Activated naive CD4-positive, alpha-beta T cell treated with anti-CD3 and anti-CD28 coated beads for 36 hours (primary cell): Measurements from ENCODE around the gene CCDC188. TPM values are rescaled to one million over a fixed set of nuclear protein-coding genes. Genes with fewer than 3 reads are reported as not detected.

Experiments
- CTCF ChIA-PET: fragments of 350-600 bp; sonication (Branson Sonifier 250); formaldehyde crosslinking; loops from one replicate; lab custom pipeline; 2021; ENCODE audit warnings: antibody characterized with exemption; lab: Charles Lee
- DNase-seq: peaks from one replicate; pipeline ENCODE4 v3.0.0-alpha.2; 2020
- H3K27ac Mint-ChIP-seq: one replicate; pipeline ENCODE4 v1.8.0; 2021; ENCODE audit warnings: mild to moderate bottlenecking, mixed read lengths
- H3K27me3 Mint-ChIP-seq: one replicate; pipeline ENCODE4 v1.8.0; 2021; ENCODE audit warnings: low read depth, mixed read lengths
- H3K36me3 Mint-ChIP-seq: one replicate; pipeline ENCODE4 v1.8.0; 2021; ENCODE audit warnings: low read depth, mixed read lengths
- H3K4me1 Mint-ChIP-seq: one replicate; pipeline ENCODE4 v1.8.0; 2021; ENCODE audit warnings: low read depth, mixed read lengths
- H3K4me3 Mint-ChIP-seq: one replicate; pipeline ENCODE4 v1.8.0; 2021; ENCODE audit warnings: mild to moderate bottlenecking, moderate library complexity, mixed read lengths
- H3K9me3 Mint-ChIP-seq: one replicate; pipeline ENCODE4 v1.8.0; 2021; ENCODE audit warnings: mixed read lengths
- intact Hi-C: fragments of 100-400 bp; cut with micrococcal nuclease; formaldehyde crosslinking; loops from one replicate; pipeline ENCODE4 v1.15.1; 2023
- total RNA-seq, 2 experiments: library from RNA; stranded (reverse); gene quantifications; one replicate each; pipeline ENCODE4 v1.2.3, GENCODE V29; 2021

CCDC188 gene
- not detected for total RNA-seq

DNA sequence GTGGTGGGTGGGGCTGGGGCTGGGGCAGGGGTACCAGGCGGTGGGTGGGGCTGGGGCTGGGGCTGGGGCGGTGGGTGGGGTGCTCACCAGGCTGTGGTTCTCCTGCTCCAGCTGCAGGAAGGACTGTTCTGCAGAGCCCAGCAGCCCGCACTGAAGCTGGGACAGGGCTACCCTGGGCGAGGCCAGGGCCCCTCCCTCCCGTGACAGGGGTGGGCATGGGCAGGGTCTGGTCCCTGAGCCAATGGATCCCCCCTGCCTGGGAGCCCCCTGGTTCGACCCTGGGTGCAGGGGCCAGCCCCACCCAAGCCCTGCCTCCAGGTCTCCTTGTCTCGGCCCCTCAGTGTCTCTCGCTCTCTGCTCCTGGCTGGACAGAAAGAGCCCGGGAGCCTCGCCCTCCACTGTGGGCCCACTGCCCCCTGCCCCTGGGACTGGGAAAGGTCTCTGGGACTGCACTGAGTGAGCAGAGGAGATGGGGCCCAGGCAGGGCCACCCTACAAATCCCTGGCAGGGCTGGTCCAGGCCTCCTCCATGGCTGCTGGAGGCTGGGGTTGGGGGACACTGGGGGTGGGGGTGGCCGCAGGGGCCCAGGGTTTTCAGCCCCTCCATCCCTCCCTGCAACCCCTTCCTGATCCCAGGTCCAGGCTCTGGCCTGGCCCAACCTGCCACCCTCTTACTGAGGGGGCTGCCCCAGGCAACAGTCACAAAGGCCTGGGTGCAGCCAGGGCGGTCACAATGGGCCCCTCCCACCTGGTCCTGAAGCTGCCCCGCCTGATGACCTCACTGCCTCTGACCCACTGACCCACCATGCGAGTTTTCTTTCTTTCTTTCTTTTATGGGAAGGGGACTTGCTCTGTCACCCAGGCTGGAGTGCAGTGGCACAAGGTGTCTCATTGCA lies at the start of gene CCDC188:
CCDC188 (minus strand) TSS at position 675 of the 895 bp plus-strand sequence; CDS start at position 606, 69 bp downstream.
- CTCF ChIA-PET = interaction anchor here (0.6 kb wide), 1 partner anchor 1685 kb away, joined by 4 read pairs; no protein-coding TSS in a partner anchor
- intact Hi-C loops = no loop called here
- H3K27me3 Mint-ChIP-seq = no peaks in the 10 kb centered on the region
- no peak within 1 kb of the TSS for H3K27ac Mint-ChIP-seq
- no peaks in the 10 kb centered on the region for H3K4me1 Mint-ChIP-seq
- no peaks in the 10 kb centered on the region for H3K9me3 Mint-ChIP-seq
- no peak for DNase-seq
- no peaks in the 10 kb centered on the region for H3K36me3 Mint-ChIP-seq
- H3K4me3 Mint-ChIP-seq = no peak within 1 kb of the TSS

DNA sequence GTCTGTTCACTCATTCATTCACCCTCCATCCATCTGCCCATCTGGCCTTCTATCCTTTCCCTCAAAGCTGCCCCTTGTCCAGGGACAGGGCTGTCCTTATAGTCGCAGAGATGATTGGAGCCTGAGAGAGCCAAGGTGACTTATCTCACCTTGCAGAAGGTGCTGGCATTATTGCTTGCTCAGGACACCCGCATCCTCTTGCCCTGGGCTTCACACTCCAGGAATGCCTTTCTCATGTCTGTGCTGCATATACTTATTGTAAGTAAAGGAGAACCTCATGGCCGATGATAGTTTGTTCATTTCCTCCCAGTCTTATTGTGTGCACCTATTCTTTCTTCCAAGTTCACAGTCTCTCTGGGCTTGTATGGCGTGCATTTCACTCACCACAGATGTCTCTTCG lies 49.1 kb upstream of the CCDC188 start:
- H3K4me3 Mint-ChIP-seq = no peak overlapping the region
- no peak for DNase-seq
- intact Hi-C loops = no loop called here
- no peak overlapping the region for H3K27ac Mint-ChIP-seq
- H3K4me1 Mint-ChIP-seq = no peaks in the 10 kb centered on the region
- no peaks in the 10 kb centered on the region for H3K9me3 Mint-ChIP-seq
- H3K27me3 Mint-ChIP-seq = no peaks in the 10 kb centered on the region
- no peaks in the 10 kb centered on the region for H3K36me3 Mint-ChIP-seq
- CTCF ChIA-PET = interaction anchor here (1.4 kb wide), 1 partner anchor 85 kb away, joined by 3 read pairs; no protein-coding TSS in a partner anchor

DNA sequence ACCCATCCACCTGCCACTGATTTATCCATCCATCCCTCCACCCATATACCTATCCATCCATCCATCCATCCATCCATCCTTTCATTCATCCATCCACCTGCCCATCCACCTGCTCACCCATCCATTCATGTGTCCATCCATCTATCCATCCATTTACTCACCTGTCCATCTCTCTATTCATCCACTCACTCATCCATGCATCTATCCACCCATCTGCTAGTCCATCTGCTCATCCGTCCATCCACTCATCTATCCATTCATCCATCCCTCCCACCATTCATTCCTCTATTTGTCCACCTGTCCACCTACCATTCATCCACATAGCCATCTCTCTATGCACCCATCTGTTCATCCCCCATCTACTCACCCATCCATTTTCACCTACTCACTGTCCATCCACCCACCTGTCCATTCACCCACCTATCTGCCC lies 48.6 kb upstream of the CCDC188 start:
- intact Hi-C loops = no loop called here

DNA sequence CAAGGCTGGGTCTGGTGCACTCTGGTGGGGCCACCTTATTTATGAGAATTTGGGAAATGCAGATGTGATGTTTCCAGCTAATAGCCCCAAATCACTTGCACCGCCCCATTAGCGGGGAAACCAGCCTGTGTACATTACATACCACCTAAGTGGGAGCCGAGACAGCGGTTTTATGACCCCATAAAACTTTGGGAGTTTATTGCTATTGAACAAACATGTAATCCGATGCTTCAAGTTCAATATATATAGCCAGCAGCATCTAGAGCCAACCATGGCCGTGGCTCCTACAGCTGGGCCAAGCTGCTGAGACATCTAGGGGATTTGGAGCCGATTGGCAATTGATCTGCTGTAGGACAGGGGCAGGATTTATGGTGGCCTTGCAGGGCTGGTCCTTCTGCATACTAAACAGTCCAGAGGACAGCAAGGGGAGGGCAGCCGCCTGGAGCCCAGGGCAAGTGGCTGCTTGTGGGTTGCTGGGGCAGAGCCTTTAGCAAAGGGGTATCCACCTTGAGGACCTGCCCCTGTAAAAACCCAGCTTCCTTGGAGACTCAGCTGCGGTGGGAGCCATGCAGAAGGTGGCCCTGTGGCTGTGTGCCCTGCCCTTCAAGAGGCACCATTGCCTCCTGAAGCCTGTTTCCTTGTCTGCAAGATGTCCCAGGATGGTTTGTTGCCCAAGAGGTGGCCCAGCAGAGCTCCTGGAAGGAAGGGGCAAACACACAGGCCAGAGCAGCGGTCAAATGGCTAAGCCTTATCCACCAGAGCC lies 47.9 kb upstream of the CCDC188 start:
- Mint-ChIP-seq H3K4me1 (no peaks in the 10 kb centered on the region), H3K27ac (no peak overlapping the region), H3K4me3 (no peak overlapping the region), H3K9me3 (no peaks in the 10 kb centered on the region), H3K36me3 (no peaks in the 10 kb centered on the region), H3K27me3 (no peaks in the 10 kb centered on the region)
- intact Hi-C loops = no loop called here
- CTCF ChIA-PET = interaction anchor here (0.6 to 1.2 kb wide), 2 partner anchors 257 to 291 kb away, joined by 3 read pairs; no protein-coding TSS in a partner anchor
- DNase-seq = no peak

More for the DNA sequence above, 48.6 kb upstream of the CCDC188 start:
- Mint-ChIP-seq H3K4me3 (no peak overlapping the region), H3K27ac (no peak overlapping the region), H3K9me3 (no peaks in the 10 kb centered on the region), H3K36me3 (no peaks in the 10 kb centered on the region), H3K4me1 (no peaks in the 10 kb centered on the region), H3K27me3 (no peaks in the 10 kb centered on the region)
- no peak for DNase-seq
- CTCF ChIA-PET = interaction anchor here (0.6 to 1.4 kb wide), 2 partner anchors 86 to 291 kb away, joined by 3 read pairs; no protein-coding TSS in a partner anchor

DNA sequence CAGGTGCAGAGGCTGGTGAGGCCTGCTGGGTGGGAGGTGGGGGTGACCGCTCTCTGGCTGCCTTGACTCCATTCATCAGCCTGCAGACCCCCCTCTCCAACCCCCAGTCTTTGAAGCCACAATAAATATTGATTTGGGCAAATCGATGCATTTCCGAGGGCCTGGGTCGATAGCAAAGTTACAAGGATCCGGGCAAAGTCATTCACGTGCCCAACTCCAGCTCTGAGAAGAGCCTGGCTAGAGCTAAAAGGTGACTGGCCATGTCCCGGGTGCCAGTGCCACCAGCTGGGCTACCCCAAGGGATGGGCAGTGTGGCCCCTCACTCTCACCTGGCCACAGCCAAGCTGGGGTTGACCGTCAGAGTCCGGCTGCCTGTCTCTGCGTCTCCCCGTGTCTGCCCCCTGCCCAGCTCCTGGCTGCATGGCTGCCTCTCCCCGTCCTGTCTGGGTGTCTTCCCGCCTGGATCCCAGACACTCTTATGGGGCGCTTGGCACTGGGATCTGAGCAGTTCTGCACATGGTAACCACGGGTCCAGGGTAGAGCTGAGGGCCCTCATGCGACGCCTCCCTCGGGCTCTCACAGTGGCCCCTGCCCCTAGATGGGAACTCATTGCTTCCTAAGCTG lies 46.7 kb upstream of the CCDC188 start:
- CTCF ChIA-PET = interaction anchor here (0.6 to 1.2 kb wide), 2 partner anchors 259 to 406 kb away, joined by 3 read pairs; no protein-coding TSS in a partner anchor
- Mint-ChIP-seq H3K4me1 (no peaks in the 10 kb centered on the region), H3K4me3 (no peak overlapping the region), H3K9me3 (no peaks in the 10 kb centered on the region), H3K27ac (no peak overlapping the region), H3K36me3 (no peaks in the 10 kb centered on the region), H3K27me3 (no peaks in the 10 kb centered on the region)
- intact Hi-C loops = no loop called here
- no peak for DNase-seq

DNA sequence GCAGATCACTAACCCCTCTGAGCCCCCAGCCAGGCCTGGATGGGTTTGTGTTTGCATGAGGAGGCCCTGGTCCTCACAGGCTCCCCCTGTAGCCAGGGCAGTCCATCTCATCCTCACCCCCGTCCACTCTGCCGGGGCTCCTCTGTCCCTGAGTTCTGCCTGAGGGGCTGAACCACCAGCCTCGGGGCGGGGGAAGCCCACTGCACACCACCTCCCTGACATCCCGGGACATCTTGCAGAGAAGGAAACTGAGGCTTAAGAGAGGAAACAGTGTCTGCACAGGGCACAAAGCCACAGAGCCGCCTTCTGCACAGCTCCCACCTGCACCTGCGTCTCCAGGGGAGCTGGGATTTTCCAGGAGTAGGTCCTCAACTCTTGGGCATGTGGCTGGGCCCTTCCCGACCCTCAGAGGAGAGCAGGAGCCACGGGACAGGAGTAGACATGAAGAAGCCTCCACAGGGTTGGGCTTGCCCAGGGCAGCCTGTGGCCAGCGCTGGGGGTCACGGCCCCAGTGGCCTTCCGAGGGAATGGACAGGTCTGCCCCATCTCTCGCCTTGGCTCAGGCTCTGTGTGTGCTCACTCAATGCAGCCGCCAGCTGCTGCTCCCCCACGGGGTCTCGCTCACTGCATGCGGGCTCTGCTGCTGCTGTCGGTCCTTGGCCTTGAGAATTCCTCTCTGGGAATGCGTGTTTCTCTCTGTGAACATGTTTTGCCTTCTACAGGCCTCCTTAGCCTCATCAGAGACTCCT lies 45.4 kb upstream of the CCDC188 start:
- Mint-ChIP-seq H3K36me3 (no peaks in the 10 kb centered on the region), H3K27ac (no peak overlapping the region), H3K4me3 (no peak overlapping the region), H3K27me3 (no peaks in the 10 kb centered on the region), H3K9me3 (no peaks in the 10 kb centered on the region), H3K4me1 (no peaks in the 10 kb centered on the region)
- CTCF ChIA-PET = no interaction called here
- no peak for DNase-seq
- intact Hi-C loops = no loop called here

DNA sequence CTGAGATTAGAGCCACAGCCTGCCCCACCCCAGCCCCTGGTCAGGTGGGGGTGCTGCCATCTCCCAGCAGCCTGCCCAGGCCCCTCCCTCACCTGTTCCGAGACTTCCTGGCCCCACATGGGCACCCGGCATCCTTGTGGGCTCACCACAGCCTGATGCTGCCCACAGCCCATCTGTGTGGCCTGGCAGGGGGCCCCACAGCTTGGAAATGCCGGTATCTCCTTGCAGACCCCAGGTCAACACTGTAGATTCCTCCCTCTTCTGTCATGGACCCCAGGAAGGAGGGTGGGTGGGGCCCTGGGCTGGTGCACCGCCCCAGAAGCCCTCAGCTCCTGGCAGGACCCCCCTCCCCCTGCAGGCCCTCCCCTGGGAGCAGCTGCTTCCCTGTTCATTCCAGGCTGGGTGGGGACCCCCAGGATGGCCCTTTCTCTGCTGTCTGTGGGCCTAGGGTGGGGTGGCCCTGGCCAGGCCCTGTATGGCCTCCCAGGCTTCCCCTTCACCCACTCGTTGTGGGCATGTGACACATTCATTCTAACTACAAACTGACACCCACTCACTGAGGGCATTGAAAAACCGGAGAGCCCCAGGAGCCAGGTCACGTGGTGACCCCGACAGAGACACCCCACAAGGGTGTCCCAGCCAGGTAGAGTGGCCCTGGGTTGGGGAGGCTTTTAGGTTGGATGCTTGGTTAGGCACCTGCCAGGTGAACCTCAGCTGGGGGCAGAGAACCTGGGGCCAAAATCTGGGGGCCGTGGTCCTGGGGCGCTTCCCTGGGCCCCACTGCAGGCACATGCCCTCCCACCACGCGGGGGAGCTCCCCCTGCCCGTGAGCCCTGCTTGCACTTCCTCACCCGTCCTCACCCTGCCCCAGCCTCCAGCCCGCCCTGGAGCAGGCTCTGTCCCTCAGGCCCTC lies 44.1 kb upstream of the CCDC188 start:
- Mint-ChIP-seq H3K4me3 (no peak overlapping the region), H3K36me3 (no peaks in the 10 kb centered on the region), H3K27ac (no peak overlapping the region), H3K4me1 (no peaks in the 10 kb centered on the region), H3K27me3 (no peaks in the 10 kb centered on the region), H3K9me3 (no peaks in the 10 kb centered on the region)
- no peak for DNase-seq
- CTCF ChIA-PET = no interaction called here
- intact Hi-C loops = no loop called here

DNA sequence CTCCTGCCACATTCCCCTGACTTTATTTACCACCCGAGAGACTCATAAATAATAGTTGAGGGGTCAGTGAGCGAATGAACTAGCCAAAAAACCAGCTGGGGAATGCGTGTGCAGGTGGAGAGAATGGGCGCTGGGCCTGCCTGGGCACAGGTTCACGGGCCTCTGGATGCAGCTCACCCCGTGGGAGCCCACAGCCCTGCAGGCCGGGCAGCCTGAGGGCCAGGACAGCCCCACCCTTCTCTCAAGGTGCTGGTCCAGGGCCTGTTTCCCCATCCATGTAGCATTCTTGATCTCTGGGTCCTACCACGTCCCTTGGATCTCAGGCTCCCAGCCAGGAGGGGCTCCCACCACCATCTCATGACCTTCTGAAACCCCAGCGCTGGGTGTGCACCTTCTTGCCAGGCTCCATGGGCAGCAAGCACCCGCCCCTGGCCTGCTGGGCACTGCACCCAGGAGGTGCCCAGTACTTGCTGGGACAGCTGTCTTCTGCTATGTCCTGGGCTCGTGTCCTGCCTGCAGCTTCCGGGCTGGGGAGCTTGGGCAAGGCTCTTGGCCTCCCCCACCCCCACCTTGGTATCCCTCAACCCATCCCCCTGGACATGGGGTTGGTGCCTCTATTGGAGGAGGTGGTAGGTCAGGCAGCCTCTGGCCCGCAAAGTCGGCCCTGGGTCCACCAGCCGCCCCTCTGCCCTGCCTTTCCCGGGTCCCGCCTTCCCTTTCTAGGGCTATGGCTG lies 43.1 kb upstream of the CCDC188 start:
- intact Hi-C loops = no loop called here
- Mint-ChIP-seq H3K9me3 (no peaks in the 10 kb centered on the region), H3K4me1 (no peaks in the 10 kb centered on the region), H3K27me3 (no peaks in the 10 kb centered on the region), H3K27ac (no peak overlapping the region), H3K4me3 (no peak overlapping the region), H3K36me3 (no peaks in the 10 kb centered on the region)
- CTCF ChIA-PET = no interaction called here
- DNase-seq = no peak

DNA sequence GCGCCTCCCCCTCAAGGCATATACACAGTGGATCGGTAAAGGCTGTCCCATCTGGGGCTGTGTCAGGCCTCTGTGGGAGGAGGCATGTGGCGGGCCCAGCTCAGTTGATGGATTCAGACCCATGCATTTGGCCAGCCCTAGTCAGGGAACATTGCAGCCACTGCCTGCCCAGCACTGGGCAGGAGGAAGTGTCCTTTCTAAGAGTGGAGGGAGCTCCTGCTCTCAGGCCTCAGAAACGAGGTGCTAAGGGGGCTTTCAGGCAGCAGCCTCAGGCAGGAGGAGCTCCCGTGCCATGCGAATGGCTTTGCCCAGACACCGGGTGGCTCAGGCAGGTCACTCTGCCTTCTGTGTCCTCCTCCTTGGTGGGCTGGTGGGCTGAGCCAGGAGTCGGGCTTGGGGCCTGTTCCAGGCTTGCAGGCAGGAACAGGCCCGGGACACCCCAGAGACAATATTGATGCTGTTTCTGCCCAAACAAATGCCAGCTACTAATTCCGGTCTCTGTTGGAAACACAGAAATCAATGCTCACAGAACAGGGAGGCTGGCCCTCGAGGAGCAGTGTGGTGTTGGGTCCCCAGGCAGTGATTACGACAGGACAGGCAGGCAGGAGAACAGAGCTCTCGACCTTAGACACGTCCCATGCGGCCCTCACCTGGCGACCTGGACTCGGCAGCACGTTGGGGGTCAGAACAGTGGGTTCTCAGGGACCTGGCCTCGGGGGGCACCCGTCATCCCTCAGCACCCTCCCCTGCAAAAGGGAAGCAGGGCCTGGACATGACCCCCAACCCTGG lies 42.3 kb upstream of the CCDC188 start:
- no peak overlapping the region for H3K4me3 Mint-ChIP-seq
- intact Hi-C loops = no loop called here
- H3K4me1 Mint-ChIP-seq = no peaks in the 10 kb centered on the region
- H3K27ac Mint-ChIP-seq = no peak overlapping the region
- H3K27me3 Mint-ChIP-seq = no peaks in the 10 kb centered on the region
- CTCF ChIA-PET = no interaction called here
- DNase-seq = no peak
- no peaks in the 10 kb centered on the region for H3K36me3 Mint-ChIP-seq
- H3K9me3 Mint-ChIP-seq = no peaks in the 10 kb centered on the region

DNA sequence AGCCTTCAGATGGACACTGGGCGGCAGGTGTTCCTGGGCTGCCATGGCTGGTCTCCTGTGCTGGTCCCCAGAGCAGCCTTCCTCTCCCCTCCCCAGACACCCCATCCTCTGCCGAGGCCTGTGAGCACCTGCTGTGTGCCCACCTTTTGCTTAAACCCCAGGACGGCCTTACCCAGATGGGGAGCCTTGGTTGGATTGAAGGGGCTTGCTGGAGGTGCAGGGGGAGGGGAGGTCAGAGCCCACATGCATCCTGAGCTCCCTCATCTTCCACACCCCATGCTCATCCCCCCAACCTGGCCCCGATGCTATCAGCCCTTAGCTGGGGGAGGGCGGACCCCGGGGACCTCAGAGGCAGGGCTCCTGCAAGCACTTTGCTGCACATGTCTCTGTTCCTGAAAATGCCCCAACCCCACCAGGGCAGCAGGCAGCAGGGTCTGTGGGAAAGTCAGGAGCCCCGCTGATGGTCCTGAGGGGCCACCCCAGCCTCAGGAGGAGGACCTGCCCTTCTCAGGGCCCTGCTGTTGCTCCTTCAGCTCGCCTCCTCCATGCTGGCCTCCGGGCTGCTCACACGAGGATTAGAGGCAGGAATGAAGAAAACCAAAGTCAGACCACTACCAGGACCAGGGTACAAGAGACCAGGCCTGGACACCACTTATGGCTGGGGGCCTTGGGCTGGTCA lies 41.6 kb upstream of the CCDC188 start:
- Mint-ChIP-seq H3K4me3 (no peak overlapping the region), H3K4me1 (no peaks in the 10 kb centered on the region), H3K27ac (no peak overlapping the region), H3K36me3 (no peaks in the 10 kb centered on the region), H3K9me3 (no peaks in the 10 kb centered on the region), H3K27me3 (no peaks in the 10 kb centered on the region)
- intact Hi-C loops = no loop called here
- DNase-seq = no peak
- CTCF ChIA-PET = no interaction called here
